ENCODE measurements around the gene POU4F3. TPM values are rescaled to one million over a fixed set of nuclear protein-coding genes. Genes with fewer than 3 reads are reported as not detected.

POU4F3 gene
- total RNA-seq, 1 donor, result 0.09 TPM

- no peak overlapping the region for H3K4me3 ChIP-seq (ENCODE audit: low read depth, low read length)
- no peak for DNase-seq (ENCODE audit: low read depth)
- no peak for TF ChIP-seq CTCF (IDR thresholded peaks at IDR 0.05; ENCODE audit: insufficient read depth, low read length)
These were observed 1.3 kb upstream of the POU4F3 start for GRCh38 chr5:146337264-146337904.

GRCh38 chr5:146337928-146338327 is 711 bp upstream of the POU4F3 start:
- no peak for DNase-seq (ENCODE audit: low read depth)
- no peak for TF ChIP-seq CTCF (IDR thresholded peaks at IDR 0.05; ENCODE audit: insufficient read depth, low read length)
- no peak overlapping the region for H3K4me3 ChIP-seq (ENCODE audit: low read depth, low read length)

- DNase-seq (ENCODE audit: low read depth), result no peak
- peak overlapping the region; percentile 48 for H3K4me3 ChIP-seq (ENCODE audit: low read depth, low read length)
- TF ChIP-seq CTCF (IDR thresholded peaks at IDR 0.05; ENCODE audit: insufficient read depth, low read length), result no peak
These were observed 1.1 kb downstream of the POU4F3 start for GRCh38 chr5:146339715-146340259.

GRCh38 chr5:146340260-146341081 is 1.8 kb downstream of the POU4F3 start:
- peak; percentile 73 for DNase-seq (ENCODE audit: low read depth)
- no peak for TF ChIP-seq CTCF (IDR thresholded peaks at IDR 0.05; ENCODE audit: insufficient read depth, low read length)
- H3K4me3 ChIP-seq (ENCODE audit: low read depth, low read length), result peak overlapping the region; percentile 48

- no peak overlapping the region for H3K4me3 ChIP-seq (ENCODE audit: low read depth, low read length)
- no peak for DNase-seq (ENCODE audit: low read depth)
- no peak for TF ChIP-seq CTCF (IDR thresholded peaks at IDR 0.05; ENCODE audit: insufficient read depth, low read length)
These were observed 3.2 kb downstream of the POU4F3 start for GRCh38 chr5:146341854-146342253.

GRCh38 chr5:146342519-146342881 is 3.9 kb downstream of the POU4F3 start:
- no peak for TF ChIP-seq CTCF (IDR thresholded peaks at IDR 0.05; ENCODE audit: insufficient read depth, low read length)
- DNase-seq (ENCODE audit: low read depth), result no peak
- no peak overlapping the region for H3K4me3 ChIP-seq (ENCODE audit: low read depth, low read length)
